GM12878 (cell line): ENCODE data around the gene MYCBP2. TPM values are rescaled to one million over a fixed set of nuclear protein-coding genes. Genes with fewer than 3 reads are reported as not detected.

Experiments
- CBX5 ChIP-seq: sonication (generic); IDR thresholded peaks from 2 replicates; pipeline ENCODE4 v1.6.1; 2016; ENCODE audit warnings: low read depth, moderate library complexity, mild to moderate bottlenecking, inconsistent platforms
- CHD4 ChIP-seq: fragments of 200-600 bp; sonication (generic); IDR thresholded peaks from 2 replicates; pipeline ENCODE4 v1.6.1; 2016; ENCODE audit warnings: mild to moderate bottlenecking
- CUX1 ChIP-seq: IDR thresholded peaks from 2 replicates; pipeline ENCODE4 v1.6.1; 2012; ENCODE audit warnings: improper control_type of control experiment, low read depth, low read length; ENCODE audit not compliant: insufficient replicate concordance
- E2F4 ChIP-seq: IDR thresholded peaks from 2 replicates; pipeline ENCODE4 v1.6.1; 2012; ENCODE audit warnings: low read depth, low read length, improper control_type of control experiment
- MAX ChIP-seq: IDR thresholded peaks from 2 replicates; pipeline ENCODE4 v1.6.1; 2012; ENCODE audit warnings: low read depth, low read length, improper control_type of control experiment
- MEF2B ChIP-seq: fragments of 450-650 bp; IDR thresholded peaks from 2 replicates; pipeline ENCODE4 v1.6.1; 2018; ENCODE audit warnings: mild to moderate bottlenecking, moderate library complexity; ENCODE audit not compliant: partially characterized antibody, poor library complexity, severe bottlenecking
- MLLT1 ChIP-seq: fragments of 450-650 bp; IDR thresholded peaks from 2 replicates; pipeline ENCODE4 v1.6.1; 2016; ENCODE audit warnings: mild to moderate bottlenecking
- NBN ChIP-seq: fragments of 450-650 bp; IDR thresholded peaks from 2 replicates; pipeline ENCODE4 v1.6.1; 2016
- POLR2A ChIP-seq: IDR thresholded peaks from 2 replicates; pipeline ENCODE4 v1.6.1; 2011; ENCODE audit warnings: low read depth, mild to moderate bottlenecking, low read length
- ZBTB4 ChIP-seq: fragments of 450-650 bp; formaldehyde crosslinking; IDR thresholded peaks from 2 replicates; pipeline ENCODE4 v1.4.0; 2022; ENCODE audit warnings: mild to moderate bottlenecking, moderate library complexity
- polyA plus RNA-seq, 11 experiments: library from polyadenylated mRNA; depleted of rRNA in 4 of 11; unstranded in 6 of 11; stranded (reverse) in 5 of 11; fragments of >200 nt; fragmentation: Nextera tagmentation in 4 of 11; fragmentation: Illumina TruSeq in 1 of 11; extraction: Ambion mirVana in 4 of 11; extraction: Trizol in 1 of 11; gene quantifications; 1 replicate in 1 of 11; 2 replicates in 10 of 11; pipeline versions ENCODE4 v1.2.1 to v1.2.3, GENCODE V29; 2011 to 2016; ENCODE audit warnings: inconsistent platforms in 2 of 11, missing spikeins in 2 of 11, low read depth in 1 of 11
- total RNA-seq, 4 experiments: library from RNA; depleted of rRNA in 3 of 4; stranded (reverse); fragments of >200 nt in 3 of 4; fragmentation: Illumina TruSeq in 1 of 4; extraction: Trizol in 1 of 4; gene quantifications; 2 replicates each; pipeline versions ENCODE4 v1.2.1 to v1.2.3, GENCODE V29; 2013 to 2021
- TF ChIP-seq, protein P1 (sequence below): fragments of 450-650 bp; formaldehyde crosslinking; IDR thresholded peaks from 2 replicates; pipeline ENCODE4 v1.4.0; 2020; ENCODE audit warnings: mild to moderate bottlenecking, moderate library complexity

MYCBP2 gene
- total and polyA plus RNA-seq, 10 of the 15 experiments (the other 5 are each of a cell fraction or from before 2014, with no cell fraction given), result 51.9 to 152 (median 98.2) TPM

DNA sequence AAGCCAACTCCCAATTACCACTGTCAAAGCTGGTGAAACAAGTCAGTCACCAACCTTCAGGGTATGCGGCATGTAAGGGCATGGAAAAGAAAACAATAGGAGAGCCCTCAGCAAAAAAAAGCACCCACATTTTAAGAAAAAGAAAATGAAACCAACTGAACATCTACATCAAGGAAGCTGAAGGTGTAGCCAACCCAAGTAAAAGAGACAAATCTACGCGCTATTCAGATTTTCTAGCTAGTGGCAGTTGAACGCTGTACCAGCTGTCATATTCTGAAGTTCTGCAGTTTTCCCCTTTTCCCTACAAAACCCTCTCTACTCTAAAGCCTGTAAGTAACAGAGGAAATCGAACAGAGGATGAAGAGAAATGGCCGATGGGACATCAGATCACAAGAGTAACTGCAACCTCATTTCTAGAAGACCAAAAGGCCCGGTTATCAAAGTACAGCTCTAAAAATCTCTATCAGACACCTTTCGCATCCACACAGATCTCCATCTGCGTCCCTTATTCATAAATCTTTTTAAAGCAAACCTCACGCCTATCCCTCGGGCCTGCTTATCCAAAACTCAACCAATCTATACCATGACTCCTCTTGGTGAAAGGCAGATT, 1.4 kb downstream of the MYCBP2 start (continued):
- TF ChIP-seq CUX1 (no peak), ZBTB4 (CRISPR knock-in tag) (no peak), E2F4 (no peak), NBN (0 out of 2 replicates have a peak, but pooled peaks have one; percentile 4), CHD4 (no peak), CBX5 (no peak), POLR2A (no peak), MEF2B (no peak), MLLT1 (0 out of 2 replicates have a peak, but pooled peaks have one; percentile 30), MAX (no peak)
- TF ChIP-seq, protein P1, sequence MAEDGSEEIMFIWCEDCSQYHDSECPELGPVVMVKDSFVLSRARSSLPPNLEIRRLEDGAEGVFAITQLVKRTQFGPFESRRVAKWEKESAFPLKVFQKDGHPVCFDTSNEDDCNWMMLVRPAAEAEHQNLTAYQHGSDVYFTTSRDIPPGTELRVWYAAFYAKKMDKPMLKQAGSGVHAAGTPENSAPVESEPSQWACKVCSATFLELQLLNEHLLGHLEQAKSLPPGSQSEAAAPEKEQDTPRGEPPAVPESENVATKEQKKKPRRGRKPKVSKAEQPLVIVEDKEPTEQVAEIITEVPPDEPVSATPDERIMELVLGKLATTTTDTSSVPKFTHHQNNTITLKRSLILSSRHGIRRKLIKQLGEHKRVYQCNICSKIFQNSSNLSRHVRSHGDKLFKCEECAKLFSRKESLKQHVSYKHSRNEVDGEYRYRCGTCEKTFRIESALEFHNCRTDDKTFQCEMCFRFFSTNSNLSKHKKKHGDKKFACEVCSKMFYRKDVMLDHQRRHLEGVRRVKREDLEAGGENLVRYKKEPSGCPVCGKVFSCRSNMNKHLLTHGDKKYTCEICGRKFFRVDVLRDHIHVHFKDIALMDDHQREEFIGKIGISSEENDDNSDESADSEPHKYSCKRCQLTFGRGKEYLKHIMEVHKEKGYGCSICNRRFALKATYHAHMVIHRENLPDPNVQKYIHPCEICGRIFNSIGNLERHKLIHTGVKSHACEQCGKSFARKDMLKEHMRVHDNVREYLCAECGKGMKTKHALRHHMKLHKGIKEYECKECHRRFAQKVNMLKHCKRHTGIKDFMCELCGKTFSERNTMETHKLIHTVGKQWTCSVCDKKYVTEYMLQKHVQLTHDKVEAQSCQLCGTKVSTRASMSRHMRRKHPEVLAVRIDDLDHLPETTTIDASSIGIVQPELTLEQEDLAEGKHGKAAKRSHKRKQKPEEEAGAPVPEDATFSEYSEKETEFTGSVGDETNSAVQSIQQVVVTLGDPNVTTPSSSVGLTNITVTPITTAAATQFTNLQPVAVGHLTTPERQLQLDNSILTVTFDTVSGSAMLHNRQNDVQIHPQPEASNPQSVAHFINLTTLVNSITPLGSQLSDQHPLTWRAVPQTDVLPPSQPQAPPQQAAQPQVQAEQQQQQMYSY (CRISPR knock-in tag), result no peak
